ENCODE measurements around the gene CFAP221. TPM values are rescaled to one million over a fixed set of nuclear protein-coding genes. Genes with fewer than 3 reads are reported as not detected.

Gene CFAP221
- total RNA-seq, 1 donor: not detected

DNA sequence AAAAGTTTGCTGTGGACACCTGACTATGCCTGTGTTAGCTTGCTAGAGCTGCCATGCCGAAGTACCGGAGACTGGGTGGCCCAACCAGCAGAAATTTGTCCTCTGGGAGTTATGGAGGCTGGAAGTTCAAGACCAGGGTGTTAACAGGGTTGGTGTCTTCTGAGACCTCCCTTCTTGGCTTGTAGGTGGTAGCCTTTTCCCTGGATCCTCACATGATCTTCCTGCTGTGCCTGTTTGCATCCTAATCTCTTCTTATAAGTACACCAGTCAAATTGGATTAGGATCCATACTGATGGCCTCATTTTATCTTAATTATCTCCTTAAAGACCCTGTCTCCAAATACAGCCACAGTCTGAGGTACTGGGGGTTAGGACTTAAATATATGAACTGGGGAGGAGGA lies 135.6 kb downstream of the CFAP221 start:
- no peak for TF ChIP-seq CTCF (IDR thresholded peaks at IDR 0.05; ENCODE audit: insufficient read depth, low read depth, low read length)
- DNase-seq (ENCODE audit: low read depth): no peak
- H3K4me3 ChIP-seq (ENCODE audit: low read depth, low read length): peak overlapping the region; percentile 75

DNA sequence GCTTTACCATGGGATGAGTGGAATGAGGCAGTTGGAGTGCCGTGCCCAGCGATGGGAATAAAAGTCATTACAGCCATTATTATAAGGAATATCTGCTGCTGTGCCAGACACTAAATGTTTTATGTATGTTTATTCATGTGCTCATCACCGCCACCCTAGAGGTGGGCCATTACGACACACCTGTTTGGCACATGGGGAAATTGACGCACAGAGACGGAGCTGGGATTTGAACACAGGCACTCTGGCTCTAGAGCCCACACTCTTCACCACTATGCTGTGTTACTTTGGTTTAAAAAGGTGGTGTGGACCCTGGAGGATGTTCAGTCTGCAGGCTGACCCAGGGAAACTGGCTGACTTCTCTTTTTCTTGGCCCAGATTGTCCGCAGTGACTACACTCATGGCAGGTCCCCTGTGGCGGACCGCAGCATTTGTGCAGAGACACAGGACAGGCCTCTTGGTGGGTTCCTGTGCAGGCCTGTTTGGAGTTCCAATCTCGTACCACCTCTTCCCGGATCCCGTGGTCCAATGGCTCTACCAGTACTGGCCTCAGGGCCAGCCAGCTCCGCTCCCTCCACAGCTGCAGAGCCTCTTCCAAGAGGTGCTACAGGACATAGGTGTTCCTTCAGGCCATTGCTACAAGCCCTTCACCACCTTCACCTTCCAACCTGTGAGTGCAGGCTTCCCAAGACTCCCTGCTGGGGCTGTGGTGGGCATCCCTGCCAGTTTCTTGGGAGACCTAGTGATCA lies 136.4 kb downstream of the CFAP221 start:
- TF ChIP-seq CTCF (IDR thresholded peaks at IDR 0.05; ENCODE audit: insufficient read depth, low read depth, low read length): no peak
- no peak for DNase-seq (ENCODE audit: low read depth)
- no peak overlapping the region for H3K4me3 ChIP-seq (ENCODE audit: low read depth, low read length)

DNA sequence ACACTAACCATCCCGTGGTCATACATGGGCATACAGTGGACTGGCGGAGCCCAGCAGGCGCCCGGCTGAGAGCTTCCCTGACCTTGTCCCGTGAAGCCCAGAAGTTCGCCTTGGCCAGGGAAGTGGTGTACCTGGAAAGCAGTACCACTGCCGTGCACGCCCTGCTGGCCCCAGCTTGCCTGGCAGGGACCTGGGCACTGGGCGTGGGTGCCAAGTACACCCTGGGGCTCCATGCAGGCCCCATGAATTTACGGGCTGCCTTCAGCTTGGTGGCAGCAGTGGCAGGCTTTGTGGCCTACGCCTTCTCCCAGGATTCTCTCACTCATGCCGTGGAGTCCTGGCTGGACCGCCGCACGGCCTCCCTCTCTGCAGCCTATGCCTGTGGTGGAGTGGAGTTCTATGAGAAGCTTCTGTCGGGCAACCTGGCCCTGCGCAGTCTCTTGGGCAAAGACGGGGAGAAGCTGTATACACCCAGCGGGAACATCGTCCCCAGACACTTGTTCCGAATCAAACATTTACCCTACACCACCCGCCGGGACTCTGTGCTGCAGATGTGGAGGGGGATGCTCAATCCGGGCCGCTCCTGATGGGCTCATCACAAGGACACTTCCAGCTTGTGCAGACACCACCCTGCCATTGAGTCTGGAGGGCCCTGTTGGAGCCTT lies 137.1 kb downstream of the CFAP221 start:
- no peak for DNase-seq (ENCODE audit: low read depth)
- no peak overlapping the region for H3K4me3 ChIP-seq (ENCODE audit: low read depth, low read length)
- no peak for TF ChIP-seq CTCF (IDR thresholded peaks at IDR 0.05; ENCODE audit: insufficient read depth, low read depth, low read length)

GRCh38 chr2:119681868-119682220 lies 137.6 kb downstream of the CFAP221 start:
- no peak for TF ChIP-seq CTCF (IDR thresholded peaks at IDR 0.05; ENCODE audit: insufficient read depth, low read depth, low read length)
- no peak overlapping the region for H3K4me3 ChIP-seq (ENCODE audit: low read depth, low read length)
- no peak for DNase-seq (ENCODE audit: low read depth)

DNA sequence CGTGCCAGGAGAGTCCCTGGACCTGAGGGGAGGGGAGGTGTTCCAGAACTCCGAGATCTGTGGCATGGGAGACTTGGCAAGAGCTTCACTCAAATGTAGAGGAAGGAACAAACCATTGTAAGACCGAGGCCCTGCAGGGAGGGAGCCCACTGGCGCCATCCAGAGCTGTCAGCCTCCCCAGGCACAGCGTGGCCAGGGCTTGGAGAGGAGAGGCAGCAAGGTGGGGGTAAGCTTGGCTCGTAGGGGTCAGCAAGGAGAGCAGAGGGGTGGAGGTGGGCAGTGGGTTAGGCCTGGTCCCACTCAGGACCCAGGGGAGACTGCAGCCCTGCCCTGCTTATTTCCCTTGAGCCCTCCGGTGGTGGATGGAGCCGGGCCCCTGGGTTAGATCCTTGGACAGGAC lies 138.3 kb downstream of the CFAP221 start:
- TF ChIP-seq CTCF (IDR thresholded peaks at IDR 0.05; ENCODE audit: insufficient read depth, low read depth, low read length): no peak
- no peak for DNase-seq (ENCODE audit: low read depth)
- no peak overlapping the region for H3K4me3 ChIP-seq (ENCODE audit: low read depth, low read length)

- TF ChIP-seq CTCF (IDR thresholded peaks at IDR 0.05; ENCODE audit: insufficient read depth, low read depth, low read length): no peak
- no peak for DNase-seq (ENCODE audit: low read depth)
Observed at GRCh38 chr2:119683074-119683712, 138.9 kb downstream of the CFAP221 start.

More at GRCh38 chr2:119683074-119683712, 138.9 kb downstream of the CFAP221 start:
- no peak overlapping the region for H3K4me3 ChIP-seq (ENCODE audit: low read depth, low read length)
